ENCODE results near the gene CNST.
"Not testable (repeated sequence)": the region's sequence is repeated elsewhere in the genome, so short reads cannot be mapped to it uniquely, and the experiment has no call there.

The CNST gene

GRCh38 chr1:246565751-246566127, 517 bp upstream of the CNST start:
- TF ChIP-seq, protein P1, sequence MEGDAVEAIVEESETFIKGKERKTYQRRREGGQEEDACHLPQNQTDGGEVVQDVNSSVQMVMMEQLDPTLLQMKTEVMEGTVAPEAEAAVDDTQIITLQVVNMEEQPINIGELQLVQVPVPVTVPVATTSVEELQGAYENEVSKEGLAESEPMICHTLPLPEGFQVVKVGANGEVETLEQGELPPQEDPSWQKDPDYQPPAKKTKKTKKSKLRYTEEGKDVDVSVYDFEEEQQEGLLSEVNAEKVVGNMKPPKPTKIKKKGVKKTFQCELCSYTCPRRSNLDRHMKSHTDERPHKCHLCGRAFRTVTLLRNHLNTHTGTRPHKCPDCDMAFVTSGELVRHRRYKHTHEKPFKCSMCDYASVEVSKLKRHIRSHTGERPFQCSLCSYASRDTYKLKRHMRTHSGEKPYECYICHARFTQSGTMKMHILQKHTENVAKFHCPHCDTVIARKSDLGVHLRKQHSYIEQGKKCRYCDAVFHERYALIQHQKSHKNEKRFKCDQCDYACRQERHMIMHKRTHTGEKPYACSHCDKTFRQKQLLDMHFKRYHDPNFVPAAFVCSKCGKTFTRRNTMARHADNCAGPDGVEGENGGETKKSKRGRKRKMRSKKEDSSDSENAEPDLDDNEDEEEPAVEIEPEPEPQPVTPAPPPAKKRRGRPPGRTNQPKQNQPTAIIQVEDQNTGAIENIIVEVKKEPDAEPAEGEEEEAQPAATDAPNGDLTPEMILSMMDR (IDR thresholded peaks at IDR 0.05; ENCODE audit: control insufficient read depth, insufficient read depth, low read depth, low read length, missing control alignments), result no peak
- H3K4me3 ChIP-seq (ENCODE audit: control insufficient read depth, low read depth, low read length), result peak overlapping the region; percentile 75
- no peak for DNase-seq (ENCODE audit: low read depth)

- peak overlapping the region; percentile 75 for H3K4me3 ChIP-seq (ENCODE audit: control insufficient read depth, low read depth, low read length)
- TF ChIP-seq, protein P1 (IDR thresholded peaks at IDR 0.05; ENCODE audit: control insufficient read depth, insufficient read depth, low read depth, low read length, missing control alignments), result no peak
- peak; percentile 68 for DNase-seq (ENCODE audit: low read depth)
Observed at GRCh38 chr1:246566813-246567645, 773 bp downstream of the CNST start.

DNA sequence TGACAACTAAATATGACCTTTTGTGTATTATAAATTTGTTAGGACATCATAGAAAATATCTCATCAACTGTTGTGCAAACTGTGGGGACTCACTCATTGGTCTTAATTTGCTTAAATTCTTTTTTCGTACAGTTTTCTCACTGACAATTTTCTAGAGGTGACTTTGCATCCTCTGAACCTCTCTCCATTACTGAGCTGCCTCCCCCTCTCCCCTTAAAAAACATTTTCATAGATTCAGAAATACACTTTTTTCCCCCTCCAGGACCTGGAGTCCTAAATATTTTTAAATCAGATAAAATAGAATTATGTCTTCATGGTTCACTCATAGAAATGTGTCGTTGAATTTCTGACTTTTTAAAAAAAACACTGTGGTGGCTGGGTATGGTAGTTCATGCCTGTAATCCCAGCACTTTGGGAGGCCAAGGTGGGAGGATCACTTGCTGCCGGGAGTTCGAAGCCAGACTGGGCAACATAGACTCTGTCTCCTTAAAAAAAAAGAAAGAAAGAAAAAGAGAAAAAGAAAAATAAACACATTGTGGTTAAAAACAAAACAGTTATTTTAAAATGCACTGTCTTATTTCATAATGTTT, 1.5 kb downstream of the CNST start:
- H3K4me3 ChIP-seq (ENCODE audit: control insufficient read depth, low read depth, low read length), result peak overlapping the region; percentile 75
- DNase-seq (ENCODE audit: low read depth), result no peak
- TF ChIP-seq, protein P1 (IDR thresholded peaks at IDR 0.05; ENCODE audit: control insufficient read depth, insufficient read depth, low read depth, low read length, missing control alignments), result no peak

GRCh38 chr1:246569248-246570238, 3.3 kb downstream of the CNST start:
- no peak overlapping the region for H3K4me3 ChIP-seq (ENCODE audit: control insufficient read depth, low read depth, low read length)
- DNase-seq (ENCODE audit: low read depth), result no peak
- TF ChIP-seq, protein P1 (IDR thresholded peaks at IDR 0.05; ENCODE audit: control insufficient read depth, insufficient read depth, low read depth, low read length, missing control alignments), result no peak

DNA sequence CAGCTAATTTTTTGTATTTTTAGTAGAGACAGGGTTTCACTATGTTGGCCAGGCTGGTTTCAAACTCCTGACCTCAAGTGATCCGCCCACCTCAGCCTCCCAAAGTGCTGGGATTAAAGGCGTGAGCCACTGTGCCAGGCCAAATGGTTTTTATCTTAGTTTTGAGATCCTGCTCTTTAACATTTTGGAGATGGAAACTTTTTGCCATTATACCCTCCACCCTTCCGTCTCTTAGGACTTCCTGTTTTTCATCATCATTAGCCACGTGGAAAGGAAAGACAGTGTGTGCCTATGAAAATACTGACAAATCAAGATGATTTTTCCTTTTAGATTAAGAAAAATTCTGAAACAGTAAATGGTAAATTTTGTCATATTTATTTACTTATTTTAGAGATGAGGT, 5.1 kb downstream of the CNST start:
- DNase-seq (ENCODE audit: low read depth), result not testable (repeated sequence)

GRCh38 chr1:246571953-246572352, 5.7 kb downstream of the CNST start:
- TF ChIP-seq, protein P1 (IDR thresholded peaks at IDR 0.05; ENCODE audit: control insufficient read depth, insufficient read depth, low read depth, low read length, missing control alignments), result no peak
- no peak overlapping the region for H3K4me3 ChIP-seq (ENCODE audit: control insufficient read depth, low read depth, low read length)
- no peak for DNase-seq (ENCODE audit: low read depth)

More for the DNA sequence above, 5.1 kb downstream of the CNST start:
- H3K4me3 ChIP-seq (ENCODE audit: control insufficient read depth, low read depth, low read length), result not testable (repeated sequence)
